GM23338 (cell line): ENCODE measurements around the gene GPR151. TPM values are rescaled to one million over a fixed set of nuclear protein-coding genes. Genes with fewer than 3 reads are reported as not detected.

Source experiments
- ATAC-seq: fragments of 200-7000 bp; cut with Tn5 transposase; 3 replicates; pipeline ENCODE4 v1.9.1; 2020
- DNase-seq: peaks from one replicate; pipeline ENCODE4 v3.0.0-alpha.2; 2015; ENCODE audit warnings: low spot score
- H2AFZ ChIP-seq: fragments of 200-600 bp; sonication (generic); 2 replicates; pipeline ENCODE4 v1.8.0; 2016; ENCODE audit warnings: antibody characterized with exemption, mild to moderate bottlenecking, moderate library complexity
- H3F3A ChIP-seq: fragments of 200-600 bp; sonication (generic); replicated peaks from 2 replicates; pipeline ENCODE4 v1.8.0; 2017; ENCODE audit warnings: antibody characterized with exemption, mixed run types, low read depth
- H3K27ac ChIP-seq: fragments of 200-600 bp; sonication (generic); 2 replicates; pipeline ENCODE4 v1.6.1; 2016; ENCODE audit warnings: low read depth
- H3K27me3 ChIP-seq: fragments of 200-600 bp; sonication (generic); 2 replicates; pipeline ENCODE4 v1.8.0; 2016; ENCODE audit warnings: mild to moderate bottlenecking, mixed run types, moderate library complexity; ENCODE audit not compliant: insufficient read depth
- H3K36me3 ChIP-seq: fragments of 200-600 bp; sonication (generic); 2 replicates; pipeline ENCODE4 v1.8.0; 2016; ENCODE audit warnings: mild to moderate bottlenecking; ENCODE audit not compliant: insufficient read depth
- H3K4me1 ChIP-seq: fragments of 200-600 bp; sonication (generic); 2 replicates; pipeline ENCODE4 v1.8.0; 2016; ENCODE audit warnings: mild to moderate bottlenecking, moderate library complexity; ENCODE audit not compliant: insufficient read depth
- H3K4me2 ChIP-seq: fragments of 200-600 bp; sonication (generic); 2 replicates; pipeline ENCODE4 v1.7.1; 2017; ENCODE audit warnings: mixed run types
- H3K4me3 ChIP-seq: fragments of 200-600 bp; sonication (generic); 2 replicates; pipeline ENCODE4 v1.6.1; 2016; ENCODE audit warnings: mixed run types
- H3K79me2 ChIP-seq: fragments of 200-600 bp; sonication (generic); replicated peaks from 2 replicates; pipeline ENCODE4 v1.8.0; 2017; ENCODE audit warnings: mild to moderate bottlenecking; ENCODE audit not compliant: insufficient read depth
- H3K9me2 ChIP-seq: fragments of 200-600 bp; sonication (generic); 2 replicates; pipeline ENCODE4 v1.8.0; 2017; ENCODE audit not compliant: insufficient read depth
- H4K20me1 ChIP-seq: fragments of 200-600 bp; sonication (generic); replicated peaks from 2 replicates; pipeline ENCODE4 v1.8.0; 2017; ENCODE audit warnings: mild to moderate bottlenecking; ENCODE audit not compliant: insufficient read depth
- H3K27ac Mint-ChIP-seq: 2 replicates; pipeline ENCODE4 v1.8.0; 2020; ENCODE audit warnings: inconsistent platforms, mild to moderate bottlenecking, moderate library complexity, mixed read lengths
- H3K27me3 Mint-ChIP-seq: 3 replicates; pipeline ENCODE4 v1.8.0; 2022; ENCODE audit warnings: low read depth, mild to moderate bottlenecking, moderate library complexity, mixed read lengths, inconsistent platforms; ENCODE audit not compliant: insufficient read depth, poor library complexity
- H3K36me3 Mint-ChIP-seq: 3 replicates; pipeline ENCODE4 v1.8.0; 2021; ENCODE audit warnings: low read depth, mild to moderate bottlenecking, inconsistent platforms, moderate library complexity, mixed read lengths
- H3K4me1 Mint-ChIP-seq: 3 replicates; pipeline ENCODE4 v1.8.0; 2020; ENCODE audit warnings: mild to moderate bottlenecking, inconsistent platforms, mixed read lengths
- H3K4me3 Mint-ChIP-seq: 3 replicates; pipeline ENCODE4 v1.8.0; 2021; ENCODE audit warnings: moderate library complexity, mild to moderate bottlenecking, inconsistent platforms, mixed read lengths
- H3K9me3 Mint-ChIP-seq: 3 replicates; pipeline ENCODE4 v1.8.0; 2020; ENCODE audit warnings: moderate library complexity, mild to moderate bottlenecking, inconsistent platforms, mixed read lengths
- CTCF ChIP-seq, 2 experiments: fragments of 200-600 bp in 1 of 2; sonication (generic) in 1 of 2; conservative IDR thresholded peaks; 2 replicates each; pipeline versions ENCODE4 v1.5.1 to v1.6.1; 2016 to 2017; ENCODE audit warnings: antibody characterized with exemption in 2 of 2, low read depth in 2 of 2, mild to moderate bottlenecking in 2 of 2, moderate library complexity in 1 of 2
- EZH2 ChIP-seq: fragments of 200-600 bp; sonication (generic); IDR thresholded peaks from one replicate; pipeline ENCODE4 v1.8.0; 2017; ENCODE audit warnings: antibody characterized with exemption, mild to moderate bottlenecking, low read depth; ENCODE audit not compliant: unreplicated experiment
- EZH2phosphoT487 ChIP-seq: fragments of 200-600 bp; sonication (generic); IDR thresholded peaks from one replicate; pipeline ENCODE4 v1.8.1; 2018; ENCODE audit warnings: antibody characterized with exemption; ENCODE audit not compliant: unreplicated experiment
- JUNB ChIP-seq: IDR thresholded peaks from one replicate; pipeline ENCODE4 v1.6.1; 2016; ENCODE audit warnings: antibody characterized with exemption; ENCODE audit not compliant: unreplicated experiment
- NANOG ChIP-seq: IDR thresholded peaks from 2 replicates; pipeline ENCODE4 v1.6.1; 2016; ENCODE audit warnings: antibody characterized with exemption, borderline replicate concordance
- POLR2AphosphoS5 ChIP-seq: IDR thresholded peaks from 2 replicates; pipeline ENCODE4 v1.6.1; 2016; ENCODE audit warnings: antibody characterized with exemption, low read depth
- ZNF462 ChIP-seq: fragments of 250-450 bp; sonication (Bioruptor Pico); IDR thresholded peaks from 2 replicates; pipeline ENCODE4 v1.5.0; 2020; ENCODE audit warnings: mild to moderate bottlenecking, moderate library complexity
- polyA plus RNA-seq: library from polyadenylated mRNA; unstranded; fragments of >200 nt; fragmentation: Nextera tagmentation; extraction: Ambion mirVana; gene quantifications from 2 replicates; pipeline ENCODE4 v1.2.1, GENCODE V29; 2016
- total RNA-seq: library from RNA; depleted of rRNA; stranded (reverse); fragments of >200 nt; shearing (Covaris generic); gene quantifications from 2 replicates; pipeline ENCODE4 v1.2.3, GENCODE V29; 2014
- TF ChIP-seq, protein P1 (sequence below): IDR thresholded peaks from 2 replicates; pipeline ENCODE4 v1.6.1; 2016; ENCODE audit warnings: antibody characterized with exemption

Gene GPR151
- total and polyA plus RNA-seq, 2 experiments from 2014 or later = not detected

DNA sequence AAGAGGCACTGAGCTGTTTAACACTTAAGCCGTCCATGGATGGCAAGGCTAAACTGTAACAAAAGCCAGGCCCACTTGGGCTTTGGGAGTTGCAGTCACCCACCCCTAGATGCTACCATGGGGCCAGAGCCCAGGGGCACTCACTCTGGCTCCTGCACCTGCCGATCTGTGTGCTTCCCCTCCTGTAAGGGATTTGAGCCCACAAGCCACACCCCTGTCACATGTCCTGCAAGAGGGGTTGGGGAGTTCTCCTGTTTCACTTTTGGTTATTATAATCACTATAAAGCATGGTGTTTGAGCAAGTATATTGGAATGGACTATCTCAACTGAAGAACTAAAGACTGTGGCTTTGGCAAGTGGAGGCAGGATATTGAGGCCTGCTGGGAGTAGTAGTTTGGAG is 14.0 kb upstream of the GPR151 start:
- Mint-ChIP-seq H3K27me3 (peaks cover 6% of the 10 kb centered on the region), H3K36me3 (no peaks in the 10 kb centered on the region), H3K4me1 (peaks cover 11% of the 10 kb centered on the region), H3K4me3 (no peak overlapping the region), H3K9me3 (no peaks in the 10 kb centered on the region), H3K27ac (no peak overlapping the region)
- H3K79me2 ChIP-seq = no peaks in the 10 kb centered on the region
- no peaks in the 10 kb centered on the region for H3K36me3 ChIP-seq
- no peaks in the 10 kb centered on the region for H3F3A ChIP-seq
- no peaks in the 10 kb centered on the region for H3K9me2 ChIP-seq
- H3K4me2 ChIP-seq = no peak overlapping the region
- H3K4me1 ChIP-seq = peaks cover 10% of the 10 kb centered on the region
- ATAC-seq (no peak), DNase-seq (no peak)
- H2AFZ ChIP-seq = no peak overlapping the region
- H3K27me3 ChIP-seq = no peaks in the 10 kb centered on the region
- H4K20me1 ChIP-seq = no peaks in the 10 kb centered on the region
- H3K27ac ChIP-seq = no peak overlapping the region
- no peak for TF ChIP-seq EZH2
- TF ChIP-seq CTCF (conservative IDR thresholded peaks at IDR 0.05; ENCODE audit: low read depth in 2 of 2) = no peak
- TF ChIP-seq EZH2phosphoT487 = no peak
- no peak for TF ChIP-seq POLR2AphosphoS5
- H3K4me3 ChIP-seq = no peak overlapping the region

GRCh38 chr5:146528236-146528635 is 12.2 kb upstream of the GPR151 start:
- Histone ChIP-seq H3K27ac (no peak overlapping the region), H3K79me2 (no peaks in the 10 kb centered on the region), H3K4me1 (no peaks in the 10 kb centered on the region), H3K27me3 (no peaks in the 10 kb centered on the region), H3F3A (no peaks in the 10 kb centered on the region), H2AFZ (no peak overlapping the region), H4K20me1 (no peaks in the 10 kb centered on the region), H3K4me2 (no peak overlapping the region), H3K9me2 (no peaks in the 10 kb centered on the region), H3K4me3 (no peak overlapping the region), H3K36me3 (no peaks in the 10 kb centered on the region)
- H3K27ac Mint-ChIP-seq = no peak overlapping the region
- DNase-seq (no peak), ATAC-seq (no peak)
- no peaks in the 10 kb centered on the region for H3K9me3 Mint-ChIP-seq
- TF ChIP-seq, protein P1, sequence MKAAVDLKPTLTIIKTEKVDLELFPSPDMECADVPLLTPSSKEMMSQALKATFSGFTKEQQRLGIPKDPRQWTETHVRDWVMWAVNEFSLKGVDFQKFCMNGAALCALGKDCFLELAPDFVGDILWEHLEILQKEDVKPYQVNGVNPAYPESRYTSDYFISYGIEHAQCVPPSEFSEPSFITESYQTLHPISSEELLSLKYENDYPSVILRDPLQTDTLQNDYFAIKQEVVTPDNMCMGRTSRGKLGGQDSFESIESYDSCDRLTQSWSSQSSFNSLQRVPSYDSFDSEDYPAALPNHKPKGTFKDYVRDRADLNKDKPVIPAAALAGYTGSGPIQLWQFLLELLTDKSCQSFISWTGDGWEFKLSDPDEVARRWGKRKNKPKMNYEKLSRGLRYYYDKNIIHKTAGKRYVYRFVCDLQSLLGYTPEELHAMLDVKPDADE = no peak
- TF ChIP-seq CTCF (conservative IDR thresholded peaks at IDR 0.05; ENCODE audit: low read depth in 2 of 2) (peak; percentile 40 to 59), JUNB (no peak), NANOG (no peak), ZNF462 (CRISPR knock-in tag) (no peak)
- peaks cover 3% of the 10 kb centered on the region for H3K27me3 Mint-ChIP-seq
- peaks cover 2% of the 10 kb centered on the region; the same call in 2 of the 3 replicates for H3K4me1 Mint-ChIP-seq
- H3K4me3 Mint-ChIP-seq = no peak overlapping the region
- H3K36me3 Mint-ChIP-seq = no peaks in the 10 kb centered on the region
